AG10803 (cell line): ENCODE data around the gene PROCA1.

Source experiments
- DNase-seq: peaks from one replicate; pipeline ENCODE4 v3.0.0; 2010; ENCODE audit warnings: low read depth
- H3K4me3 ChIP-seq: 2 replicates; pipeline ENCODE4 v1.5.1; 2011; ENCODE audit warnings: mild to moderate bottlenecking, low read length, control low read depth
- TF ChIP-seq, protein P1 (sequence below): conservative IDR thresholded peaks from 2 replicates; pipeline ENCODE4 v1.5.1; 2011; ENCODE audit warnings: mild to moderate bottlenecking, low read length, control low read depth, inconsistent platforms

Gene PROCA1

DNA sequence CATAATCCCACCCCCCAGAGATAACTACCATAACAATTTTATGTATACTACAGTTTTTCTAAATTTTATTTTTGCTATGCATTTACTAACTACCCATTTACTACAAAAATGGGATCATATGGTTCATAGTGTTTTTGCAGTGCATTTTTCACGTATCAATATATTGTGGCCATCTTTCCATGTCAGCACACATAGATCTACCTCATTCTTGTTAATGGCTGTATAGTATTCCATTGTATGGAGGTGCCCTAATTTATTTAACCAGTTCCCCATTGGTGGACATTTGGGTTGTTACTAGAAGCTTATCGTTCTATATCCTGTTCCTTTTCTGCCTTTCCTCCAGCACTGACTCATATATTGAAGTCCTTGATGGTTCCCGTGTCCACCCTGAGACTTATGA, 22.7 kb downstream of the PROCA1 start:
- H3K4me3 ChIP-seq: no peak overlapping the region
- no peak for DNase-seq
- TF ChIP-seq, protein P1, sequence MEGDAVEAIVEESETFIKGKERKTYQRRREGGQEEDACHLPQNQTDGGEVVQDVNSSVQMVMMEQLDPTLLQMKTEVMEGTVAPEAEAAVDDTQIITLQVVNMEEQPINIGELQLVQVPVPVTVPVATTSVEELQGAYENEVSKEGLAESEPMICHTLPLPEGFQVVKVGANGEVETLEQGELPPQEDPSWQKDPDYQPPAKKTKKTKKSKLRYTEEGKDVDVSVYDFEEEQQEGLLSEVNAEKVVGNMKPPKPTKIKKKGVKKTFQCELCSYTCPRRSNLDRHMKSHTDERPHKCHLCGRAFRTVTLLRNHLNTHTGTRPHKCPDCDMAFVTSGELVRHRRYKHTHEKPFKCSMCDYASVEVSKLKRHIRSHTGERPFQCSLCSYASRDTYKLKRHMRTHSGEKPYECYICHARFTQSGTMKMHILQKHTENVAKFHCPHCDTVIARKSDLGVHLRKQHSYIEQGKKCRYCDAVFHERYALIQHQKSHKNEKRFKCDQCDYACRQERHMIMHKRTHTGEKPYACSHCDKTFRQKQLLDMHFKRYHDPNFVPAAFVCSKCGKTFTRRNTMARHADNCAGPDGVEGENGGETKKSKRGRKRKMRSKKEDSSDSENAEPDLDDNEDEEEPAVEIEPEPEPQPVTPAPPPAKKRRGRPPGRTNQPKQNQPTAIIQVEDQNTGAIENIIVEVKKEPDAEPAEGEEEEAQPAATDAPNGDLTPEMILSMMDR: no peak

- TF ChIP-seq, protein P1: no peak
- DNase-seq: no peak
- no peak overlapping the region for H3K4me3 ChIP-seq
These were observed 23.2 kb downstream of the PROCA1 start for GRCh38 chr17:28688481-28688880.

- TF ChIP-seq, protein P1: no peak
- DNase-seq: no peak
- H3K4me3 ChIP-seq: no peak overlapping the region
These were observed 25.4 kb downstream of the PROCA1 start for GRCh38 chr17:28686296-28686695.

GRCh38 chr17:28685366-28685765, 26.3 kb downstream of the PROCA1 start:
- no peak overlapping the region for H3K4me3 ChIP-seq
- DNase-seq: no peak
- TF ChIP-seq, protein P1: no peak

GRCh38 chr17:28684963-28685362, 26.7 kb downstream of the PROCA1 start:
- TF ChIP-seq, protein P1: 0 out of 2 replicates have a peak, but pooled peaks have one; percentile 6
- DNase-seq: peak; percentile 55
- no peak overlapping the region for H3K4me3 ChIP-seq

- H3K4me3 ChIP-seq: no peak overlapping the region
- no peak for DNase-seq
- TF ChIP-seq, protein P1: no peak
These were observed 29.0 kb downstream of the PROCA1 start for GRCh38 chr17:28682655-28683054.

- no peak overlapping the region for H3K4me3 ChIP-seq
- TF ChIP-seq, protein P1: no peak
- no peak for DNase-seq
These were observed 35.7 kb downstream of the PROCA1 start for GRCh38 chr17:28675980-28676379.
